OCI-LY7 (cell line): Measurements from ENCODE around the gene DOCK7.

Experiments
- EZH2phosphoT487 ChIP-seq: fragments of 200-600 bp; sonication (generic); IDR thresholded peaks from 2 replicates; pipeline ENCODE4 v1.6.1; 2018; ENCODE audit warnings: low read depth, borderline replicate concordance, mild to moderate bottlenecking, mixed run types, antibody characterized with exemption, low read length, moderate library complexity, mixed read lengths
- TF ChIP-seq, protein P1 (sequence below): fragments of 200-600 bp; sonication (generic); conservative IDR thresholded peaks from 2 replicates; pipeline ENCODE4 v1.5.1; 2014; ENCODE audit warnings: mild to moderate bottlenecking, antibody characterized with exemption, low read length, moderate library complexity, mixed read lengths

DNA sequence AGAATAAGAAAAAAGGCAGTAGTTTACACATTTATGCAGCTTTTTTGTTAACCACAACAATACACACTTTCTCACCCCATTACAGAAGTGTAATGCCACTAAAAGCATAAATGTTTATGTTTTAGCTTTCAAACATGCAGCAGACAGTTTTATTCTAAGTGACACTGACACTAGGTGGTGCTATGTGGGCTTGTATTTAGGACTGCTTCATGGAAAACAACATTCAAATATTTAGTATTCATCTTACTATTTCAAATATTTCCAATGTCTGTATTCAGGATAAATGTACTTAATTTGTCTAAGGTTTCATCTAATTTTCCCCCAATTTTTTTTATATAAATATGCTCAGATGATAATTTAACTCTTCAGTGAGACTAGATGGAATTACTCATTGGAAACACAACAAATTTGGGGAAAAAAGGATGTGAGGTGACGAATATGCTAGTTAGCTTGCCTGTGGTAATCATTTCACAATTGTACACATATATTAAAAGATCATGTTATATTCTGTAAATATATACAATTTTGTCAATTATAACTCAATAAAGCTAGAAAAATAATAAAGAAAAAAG lies 179.9 kb downstream of the DOCK7 start:
- TF ChIP-seq, protein P1, sequence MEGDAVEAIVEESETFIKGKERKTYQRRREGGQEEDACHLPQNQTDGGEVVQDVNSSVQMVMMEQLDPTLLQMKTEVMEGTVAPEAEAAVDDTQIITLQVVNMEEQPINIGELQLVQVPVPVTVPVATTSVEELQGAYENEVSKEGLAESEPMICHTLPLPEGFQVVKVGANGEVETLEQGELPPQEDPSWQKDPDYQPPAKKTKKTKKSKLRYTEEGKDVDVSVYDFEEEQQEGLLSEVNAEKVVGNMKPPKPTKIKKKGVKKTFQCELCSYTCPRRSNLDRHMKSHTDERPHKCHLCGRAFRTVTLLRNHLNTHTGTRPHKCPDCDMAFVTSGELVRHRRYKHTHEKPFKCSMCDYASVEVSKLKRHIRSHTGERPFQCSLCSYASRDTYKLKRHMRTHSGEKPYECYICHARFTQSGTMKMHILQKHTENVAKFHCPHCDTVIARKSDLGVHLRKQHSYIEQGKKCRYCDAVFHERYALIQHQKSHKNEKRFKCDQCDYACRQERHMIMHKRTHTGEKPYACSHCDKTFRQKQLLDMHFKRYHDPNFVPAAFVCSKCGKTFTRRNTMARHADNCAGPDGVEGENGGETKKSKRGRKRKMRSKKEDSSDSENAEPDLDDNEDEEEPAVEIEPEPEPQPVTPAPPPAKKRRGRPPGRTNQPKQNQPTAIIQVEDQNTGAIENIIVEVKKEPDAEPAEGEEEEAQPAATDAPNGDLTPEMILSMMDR = peak; percentile 88
- no peak for TF ChIP-seq EZH2phosphoT487
